C4-2B (cell line): Measurements from ENCODE around the gene AGBL4.

Source experiments
- CTCF ChIP-seq: fragments of 450-650 bp; conservative IDR thresholded peaks from 2 replicates; pipeline ENCODE4 v1.5.1; 2017; ENCODE audit warnings: mild to moderate bottlenecking
- ZFX ChIP-seq: fragments of 450-650 bp; IDR thresholded peaks from 2 replicates; pipeline ENCODE4 v1.6.1; 2017

- no peak for TF ChIP-seq CTCF
- no peak for TF ChIP-seq ZFX
These were observed 840.3 kb downstream of the AGBL4 start for GRCh38 chr1:49183489-49183888.
